OCI-LY1 (cell line): ENCODE data around the gene COL7A1.

Experiments used
- H2AFZ ChIP-seq: fragments of 200-600 bp; sonication (generic), shearing (Covaris generic); 2 replicates; pipeline ENCODE4 v1.6.0; 2014; ENCODE audit warnings: antibody characterized with exemption, mild to moderate bottlenecking, low read length
- H3F3A ChIP-seq: fragments of 200-600 bp; sonication (generic), shearing (Covaris generic); 2 replicates; pipeline ENCODE4 v1.6.0; 2014; ENCODE audit warnings: mild to moderate bottlenecking, antibody characterized with exemption, low read length, moderate library complexity; ENCODE audit not compliant: insufficient read depth
- H3K27ac ChIP-seq: fragments of 200-600 bp; sonication (generic); 2 replicates; pipeline ENCODE4 v1.5.1; 2014; ENCODE audit warnings: low read length, mixed run types, mild to moderate bottlenecking, low read depth; ENCODE audit not compliant: poor library complexity, severe bottlenecking
- H3K27me3 ChIP-seq: fragments of 200-600 bp; sonication (generic); 2 replicates; pipeline ENCODE4 v1.6.0; 2014; ENCODE audit warnings: antibody characterized with exemption, mild to moderate bottlenecking, low read length, moderate library complexity; ENCODE audit not compliant: insufficient read depth
- H3K36me3 ChIP-seq: fragments of 200-600 bp; sonication (generic); 2 replicates; pipeline ENCODE4 v1.6.1; 2014; ENCODE audit warnings: mild to moderate bottlenecking, antibody characterized with exemption, low read length, moderate library complexity, mixed read lengths; ENCODE audit not compliant: insufficient read depth
- H3K4me1 ChIP-seq: fragments of 200-600 bp; sonication (generic); 2 replicates; pipeline ENCODE4 v1.5.1; 2014; ENCODE audit warnings: mild to moderate bottlenecking, low read length, moderate library complexity; ENCODE audit not compliant: insufficient read depth, severe bottlenecking
- H3K4me2 ChIP-seq: fragments of 200-600 bp; sonication (generic), shearing (Covaris generic); 2 replicates; pipeline ENCODE4 v1.6.1; 2014; ENCODE audit warnings: low read length
- H3K4me3 ChIP-seq: fragments of 200-600 bp; sonication (generic); 2 replicates; pipeline ENCODE4 v1.5.1; 2014; ENCODE audit warnings: low read length, low read depth, mild to moderate bottlenecking, mixed read lengths; ENCODE audit not compliant: poor library complexity, severe bottlenecking
- H3K79me2 ChIP-seq: fragments of 200-600 bp; shearing (Covaris generic); 2 replicates; pipeline ENCODE4 v1.6.1; 2016; ENCODE audit warnings: mixed run types, low read length, mixed read lengths; ENCODE audit not compliant: insufficient read depth
- H3K9ac ChIP-seq: fragments of 200-600 bp; sonication (generic), shearing (Covaris generic); 2 replicates; pipeline ENCODE4 v1.6.1; 2014; ENCODE audit warnings: mild to moderate bottlenecking, low read length, mixed read lengths
- H3K9me2 ChIP-seq: fragments of 200-600 bp; sonication (generic), shearing (Covaris generic); 2 replicates; pipeline ENCODE4 v1.6.1; 2014; ENCODE audit warnings: low read depth, mild to moderate bottlenecking, low read length, mixed read lengths
- H3K9me3 ChIP-seq: fragments of 200-600 bp; shearing (Covaris generic); 2 replicates; pipeline ENCODE4 v1.6.1; 2014; ENCODE audit warnings: low read length, mixed read lengths
- H4K20me1 ChIP-seq: fragments of 200-600 bp; sonication (generic), shearing (Covaris generic); 2 replicates; pipeline ENCODE4 v1.6.0; 2016; ENCODE audit warnings: mild to moderate bottlenecking, low read length; ENCODE audit not compliant: insufficient read depth
- CTCF ChIP-seq: fragments of 200-600 bp; sonication (generic), shearing (Covaris generic); IDR thresholded peaks from 2 replicates; pipeline ENCODE4 v1.5.1; 2017; ENCODE audit warnings: mild to moderate bottlenecking, antibody characterized with exemption, low read length, moderate library complexity, mixed read lengths
- EZH2 ChIP-seq: fragments of 200-600 bp; sonication (generic), shearing (Covaris generic); IDR thresholded peaks from 2 replicates; pipeline ENCODE4 v1.8.0; 2017; ENCODE audit warnings: borderline replicate concordance, mixed run types, mild to moderate bottlenecking, antibody characterized with exemption, low read length, moderate library complexity, mixed read lengths

Gene COL7A1

GRCh38 chr3:48614044-48614443 lies 18.9 kb upstream of the COL7A1 start:
- Histone ChIP-seq H3K27ac (no peak overlapping the region), H2AFZ (no peak overlapping the region), H3K9ac (no peak overlapping the region), H3K27me3 (no peaks in the 10 kb centered on the region), H3K4me2 (no peak overlapping the region), H3K9me2 (no peaks in the 10 kb centered on the region), H3F3A (no peaks in the 10 kb centered on the region), H3K9me3 (peaks cover 9% of the 10 kb centered on the region), H3K4me3 (no peak overlapping the region), H3K36me3 (no peaks in the 10 kb centered on the region), H3K79me2 (no peaks in the 10 kb centered on the region), H4K20me1 (no peaks in the 10 kb centered on the region), H3K4me1 (peaks cover 7% of the 10 kb centered on the region)
- TF ChIP-seq CTCF (no peak), EZH2 (no peak)

- peaks cover 8% of the 10 kb centered on the region for H3K79me2 ChIP-seq
- no peak for TF ChIP-seq CTCF
- TF ChIP-seq EZH2, result no peak
- H3K27ac ChIP-seq, result no peak overlapping the region
- no peaks in the 10 kb centered on the region for H3K27me3 ChIP-seq
- peaks cover 18% of the 10 kb centered on the region for H3K4me1 ChIP-seq
- no peaks in the 10 kb centered on the region for H3K9me2 ChIP-seq
- H3K9me3 ChIP-seq, result peaks cover 5% of the 10 kb centered on the region
- H4K20me1 ChIP-seq, result no peaks in the 10 kb centered on the region
- no peaks in the 10 kb centered on the region for H3F3A ChIP-seq
- H3K4me3 ChIP-seq, result no peak overlapping the region
- no peak overlapping the region for H3K9ac ChIP-seq
- H2AFZ ChIP-seq, result no peak overlapping the region
- no peak overlapping the region for H3K4me2 ChIP-seq
- 0 out of 2 replicates have a peak, but pooled peaks cover 4% of the 10 kb centered on the region for H3K36me3 ChIP-seq
These were observed 17.2 kb upstream of the COL7A1 start for GRCh38 chr3:48612309-48612708.

GRCh38 chr3:48609088-48610005 lies 14.2 kb upstream of the COL7A1 start, which contains the start of gene UQCRC1:
Gene UQCRC1 (minus strand): TSS chr3:48609646. CDS start chr3:48609620, 26 bp downstream.
- Histone ChIP-seq H3K4me3 (peak within 1 kb of the TSS; percentile 90), H3K79me2 (peaks cover 8% of the 10 kb centered on the region), H3K4me1 (peaks cover 18% of the 10 kb centered on the region), H3K36me3 (peaks cover 29% of the 10 kb centered on the region), H3K9me2 (no peaks in the 10 kb centered on the region), H2AFZ (peak within 1 kb of the TSS; percentile 89), H3K9me3 (no peaks in the 10 kb centered on the region), H4K20me1 (no peaks in the 10 kb centered on the region), H3K9ac (peak within 1 kb of the TSS; percentile 92), H3K27me3 (no peaks in the 10 kb centered on the region), H3K27ac (peak within 1 kb of the TSS; percentile 39), H3K4me2 (peak within 1 kb of the TSS; percentile 83), H3F3A (no peaks in the 10 kb centered on the region)
- no peak for TF ChIP-seq EZH2
- peak; percentile 70 for TF ChIP-seq CTCF
